Mucosa of stomach (tissue), 1 donor: ENCODE results near the gene PDE6G.

Experiments
- H3K27me3 ChIP-seq: one replicate; pipeline ENCODE4 v1.7.0; 2013; ENCODE audit warnings: mild to moderate bottlenecking, low read length; ENCODE audit not compliant: control insufficient read depth, insufficient read depth
- H3K36me3 ChIP-seq: one replicate; pipeline ENCODE4 v1.7.0; 2013; ENCODE audit warnings: low read length; ENCODE audit not compliant: control insufficient read depth, insufficient read depth
- H3K4me1 ChIP-seq: one replicate; pipeline ENCODE4 v1.7.0; 2013; ENCODE audit warnings: mild to moderate bottlenecking, low read length; ENCODE audit not compliant: control insufficient read depth, insufficient read depth
- H3K4me3 ChIP-seq: one replicate; pipeline ENCODE4 v1.7.0; 2013; ENCODE audit warnings: low read length
- H3K9ac ChIP-seq: one replicate; pipeline ENCODE4 v1.7.0; 2013; ENCODE audit warnings: mild to moderate bottlenecking, low read length, moderate library complexity
- H3K9me3 ChIP-seq: one replicate; pipeline ENCODE4 v1.7.0; 2013; ENCODE audit warnings: mild to moderate bottlenecking, low read length, moderate library complexity; ENCODE audit not compliant: control insufficient read depth
- donor health status: Pancreatic carcinoma.

PDE6G gene

GRCh38 chr17:81607431-81607830 is 48.9 kb downstream of the PDE6G start:
- no peaks in the 10 kb centered on the region for H3K4me1 ChIP-seq
- no peak overlapping the region for H3K9ac ChIP-seq
- H3K9me3 ChIP-seq: no peaks in the 10 kb centered on the region
- H3K4me3 ChIP-seq: no peak overlapping the region
- peaks cover 10% of the 10 kb centered on the region for H3K36me3 ChIP-seq
- no peaks in the 10 kb centered on the region for H3K27me3 ChIP-seq

- Histone ChIP-seq H3K4me1 (no peaks in the 10 kb centered on the region), H3K9me3 (no peaks in the 10 kb centered on the region), H3K9ac (no peak overlapping the region), H3K4me3 (no peak overlapping the region), H3K27me3 (no peaks in the 10 kb centered on the region), H3K36me3 (peaks cover 10% of the 10 kb centered on the region)
Observed at GRCh38 chr17:81603846-81604610, 52.3 kb downstream of the PDE6G start.

GRCh38 chr17:81601525-81602120 is 54.7 kb downstream of the PDE6G start:
- no peaks in the 10 kb centered on the region for H3K4me1 ChIP-seq
- H3K36me3 ChIP-seq: peaks cover 4% of the 10 kb centered on the region
- H3K9ac ChIP-seq: no peak overlapping the region
- H3K27me3 ChIP-seq: no peaks in the 10 kb centered on the region
- H3K9me3 ChIP-seq: no peaks in the 10 kb centered on the region
- no peak overlapping the region for H3K4me3 ChIP-seq
